CD4-positive, alpha-beta T cell treated with Interleukin-4 for 4 hours (primary cell): ENCODE data around the gene GRB2.
"Not testable (repeated sequence)": the region's sequence is repeated elsewhere in the genome, so short reads cannot be mapped to it uniquely, and the experiment has no call there.

Experiments used
- DNase-seq: peaks from one replicate; pipeline ENCODE4 v3.0.0-alpha.2; 2020

Gene GRB2

GRCh38 chr17:75348386-75349012 lies 57.0 kb downstream of the GRB2 start:
- no peak for DNase-seq

- DNase-seq: no peak
These were observed 58.6 kb downstream of the GRB2 start for GRCh38 chr17:75346906-75347305.

GRCh38 chr17:75346368-75346767 lies 59.1 kb downstream of the GRB2 start:
- DNase-seq: not testable (repeated sequence)

GRCh38 chr17:75345514-75346167 lies 59.8 kb downstream of the GRB2 start:
- DNase-seq: peak; percentile 40

- peak; percentile 37 for DNase-seq
These were observed 60.8 kb downstream of the GRB2 start for GRCh38 chr17:75344666-75345065.

GRCh38 chr17:75342996-75343395 lies 62.5 kb downstream of the GRB2 start:
- DNase-seq: no peak

- DNase-seq: no peak
These were observed 63.5 kb downstream of the GRB2 start for GRCh38 chr17:75341784-75342486.

GRCh38 chr17:75340631-75341030 lies 64.8 kb downstream of the GRB2 start:
- no peak for DNase-seq

- no peak for DNase-seq
These were observed 65.5 kb downstream of the GRB2 start for GRCh38 chr17:75339971-75340370.

GRCh38 chr17:75338335-75338734 lies 67.1 kb downstream of the GRB2 start:
- DNase-seq: no peak

GRCh38 chr17:75335315-75335714 lies 70.2 kb downstream of the GRB2 start:
- DNase-seq: no peak

GRCh38 chr17:75334723-75335122 lies 70.8 kb downstream of the GRB2 start:
- no peak for DNase-seq

GRCh38 chr17:75331671-75332070 lies 73.8 kb downstream of the GRB2 start:
- DNase-seq: no peak

- DNase-seq: no peak
These were observed 77.7 kb downstream of the GRB2 start for GRCh38 chr17:75327757-75328156.

- DNase-seq: no peak
These were observed 79.1 kb downstream of the GRB2 start for GRCh38 chr17:75326226-75326848.

GRCh38 chr17:75325827-75326225 lies 79.7 kb downstream of the GRB2 start:
- no peak for DNase-seq

- no peak for DNase-seq
These were observed 80.1 kb downstream of the GRB2 start for GRCh38 chr17:75325348-75325747.

GRCh38 chr17:75321506-75321905 lies 84.0 kb downstream of the GRB2 start:
- no peak for DNase-seq

- DNase-seq: no peak
These were observed 85.4 kb downstream of the GRB2 start for GRCh38 chr17:75319904-75320691.

GRCh38 chr17:75318615-75319222 lies 86.8 kb downstream of the GRB2 start:
- no peak for DNase-seq

- no peak for DNase-seq
These were observed 87.3 kb downstream of the GRB2 start for GRCh38 chr17:75318211-75318610.

- no peak for DNase-seq
These were observed 87.8 kb downstream of the GRB2 start for GRCh38 chr17:75317671-75318070.

- DNase-seq: no peak
These were observed 89.2 kb downstream of the GRB2 start for GRCh38 chr17:75316253-75316652.
